GM19324 (cell line): ENCODE measurements around the gene BMPR1A.
"Not testable (repeated sequence)": the region's sequence is repeated elsewhere in the genome, so short reads cannot be mapped to it uniquely, and the experiment has no call there.

Experiments used
- ATAC-seq: cut with Tn5 transposase; IDR thresholded peaks from one replicate; pipeline ENCODE4 v1.9.1; 2021; ENCODE audit warnings: mild to moderate bottlenecking, moderate library complexity; ENCODE audit not compliant: unreplicated experiment, low FRiP score

The BMPR1A gene

DNA sequence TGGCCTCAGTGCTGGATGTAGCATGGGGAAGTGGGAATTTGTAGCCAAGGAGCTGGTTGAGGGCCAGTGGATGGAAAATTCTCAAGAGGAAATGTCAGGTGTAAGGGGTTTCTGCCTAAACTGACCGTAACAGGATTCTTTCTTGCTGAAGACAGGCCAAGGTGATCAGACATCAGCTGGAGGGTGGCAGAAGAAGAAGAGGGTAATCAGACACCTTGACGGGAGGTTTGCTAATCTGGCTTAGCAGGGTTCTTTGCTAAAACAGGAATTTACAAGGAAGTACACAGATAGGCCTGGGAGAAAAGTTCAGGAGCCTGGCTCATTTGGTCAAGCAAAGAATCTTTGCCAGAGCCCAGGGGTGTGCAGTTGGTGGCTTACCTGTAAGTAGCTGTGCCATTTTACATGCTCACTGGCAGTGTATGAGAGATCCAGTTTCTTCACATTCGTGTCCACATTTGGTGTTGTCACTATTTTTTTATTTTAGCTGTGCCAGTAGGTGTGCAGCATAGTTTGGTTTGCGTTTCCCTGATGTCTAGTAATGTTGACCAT is 73.7 kb downstream of the BMPR1A start:
- no peak for ATAC-seq

DNA sequence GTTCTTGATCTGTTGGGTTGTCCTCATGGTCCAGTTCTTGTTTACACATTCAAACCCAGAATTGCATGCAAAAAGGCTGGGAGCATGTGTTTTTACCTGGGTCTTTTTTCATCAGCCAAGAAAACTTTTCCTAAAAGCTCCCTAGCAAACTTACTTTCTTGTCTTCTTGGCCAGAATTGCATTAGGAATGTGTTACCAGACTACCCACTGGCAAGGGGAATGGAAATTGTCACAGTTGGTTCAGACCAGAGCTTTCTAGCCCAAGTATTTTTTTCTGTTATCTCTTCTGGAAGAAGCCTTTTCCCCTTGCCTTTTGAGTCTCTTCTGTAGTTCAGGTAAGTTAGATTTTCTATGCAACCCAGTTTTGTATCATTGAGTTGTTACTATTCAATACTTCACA is 77.5 kb downstream of the BMPR1A start:
- no peak for ATAC-seq

DNA sequence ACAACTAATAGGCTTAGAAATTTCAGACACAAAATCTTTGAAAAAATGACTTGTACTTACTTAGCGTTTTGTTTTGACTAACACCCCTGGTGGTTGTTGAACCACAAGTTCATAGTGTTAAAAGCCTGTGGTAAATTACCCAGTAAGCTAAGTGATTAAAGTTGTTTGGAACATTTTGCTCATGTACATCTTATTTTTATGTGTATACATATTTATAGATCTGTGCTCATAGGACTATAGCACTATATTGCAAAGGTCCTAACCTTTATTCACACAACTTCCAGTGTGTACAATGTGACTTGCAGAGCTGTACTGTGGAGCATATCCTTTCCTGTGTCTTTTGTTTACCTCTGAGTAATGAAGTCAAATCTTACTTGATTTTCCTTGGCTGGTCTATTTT is 79.6 kb downstream of the BMPR1A start:
- ATAC-seq, result no peak

DNA sequence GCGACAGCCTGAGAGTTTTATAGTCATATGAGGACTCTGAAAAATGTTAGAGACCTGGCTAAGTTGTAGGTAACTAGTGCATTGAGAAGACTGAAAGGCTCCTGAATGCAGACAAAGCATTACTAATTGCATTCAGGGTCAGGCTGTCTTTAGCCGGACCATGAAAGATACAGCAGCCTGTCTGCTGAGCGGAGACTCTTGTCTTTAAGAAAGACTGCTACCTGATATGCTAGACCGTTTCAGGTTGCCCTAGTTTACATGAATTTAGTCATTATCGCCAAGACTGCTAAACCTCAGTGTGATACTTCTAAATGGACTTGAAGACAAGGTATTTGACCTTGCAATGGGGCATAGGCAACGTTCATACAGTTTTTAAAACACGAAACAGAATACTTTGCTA is 81.2 kb downstream of the BMPR1A start:
- ATAC-seq, result no peak

DNA sequence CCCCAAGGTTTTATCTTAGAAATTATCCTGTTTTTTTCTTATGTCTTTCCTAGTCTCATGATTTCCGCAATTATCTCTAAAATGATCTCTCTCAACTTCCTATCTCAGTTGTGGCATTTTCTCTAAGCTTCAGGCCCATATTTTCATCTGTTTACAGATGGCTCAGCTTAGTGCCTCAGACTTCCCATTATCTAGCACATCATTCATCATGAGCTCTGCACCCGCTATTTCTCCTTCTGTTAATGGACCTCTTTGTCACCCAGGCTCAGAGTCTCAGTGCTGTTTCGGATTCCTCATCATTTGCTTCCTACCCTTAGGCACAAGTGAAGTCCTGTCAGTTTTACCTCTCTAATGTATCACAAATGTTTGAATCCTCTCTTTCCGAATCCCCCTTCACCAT is 84.1 kb downstream of the BMPR1A start:
- ATAC-seq, result no peak

DNA sequence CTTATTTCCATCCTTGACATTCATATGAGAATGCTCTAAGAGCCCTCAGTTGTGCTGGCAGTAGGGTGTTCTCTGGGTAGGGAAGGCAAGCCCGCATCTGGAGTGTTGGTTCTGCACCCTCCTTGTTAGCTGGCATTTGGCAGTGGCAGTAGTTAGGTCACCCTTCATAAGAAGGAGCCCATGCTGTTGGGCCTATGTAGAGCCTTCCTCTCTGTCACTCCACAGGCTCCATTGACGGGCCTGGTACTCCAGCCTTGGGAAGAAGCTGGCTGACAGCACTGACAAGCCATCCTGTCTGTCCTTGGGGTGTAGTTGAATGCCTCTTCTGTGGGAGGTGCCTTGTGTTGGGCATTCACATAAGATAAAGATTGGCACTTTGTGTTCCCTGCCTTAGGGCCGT is 89.7 kb downstream of the BMPR1A start:
- ATAC-seq, result no peak

DNA sequence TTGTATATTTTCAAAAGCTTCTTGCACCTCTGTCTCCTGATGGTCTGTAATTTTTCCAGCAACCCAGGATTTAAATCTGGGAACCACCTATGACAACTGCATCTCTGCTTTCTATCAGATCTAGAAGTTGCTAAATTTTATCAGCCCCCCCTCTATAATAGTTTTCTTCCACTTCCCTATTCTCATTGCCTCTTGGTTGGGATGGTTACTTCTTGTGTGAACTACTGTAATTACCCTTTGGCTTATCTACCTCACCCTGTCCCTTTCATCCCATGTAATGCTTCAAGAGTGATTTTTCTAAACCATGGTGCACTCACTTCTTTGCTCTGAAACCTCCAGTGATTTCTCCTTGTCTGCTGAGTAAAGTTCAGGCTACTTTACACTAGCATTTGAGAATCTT is 92.3 kb downstream of the BMPR1A start:
- no peak for ATAC-seq

DNA sequence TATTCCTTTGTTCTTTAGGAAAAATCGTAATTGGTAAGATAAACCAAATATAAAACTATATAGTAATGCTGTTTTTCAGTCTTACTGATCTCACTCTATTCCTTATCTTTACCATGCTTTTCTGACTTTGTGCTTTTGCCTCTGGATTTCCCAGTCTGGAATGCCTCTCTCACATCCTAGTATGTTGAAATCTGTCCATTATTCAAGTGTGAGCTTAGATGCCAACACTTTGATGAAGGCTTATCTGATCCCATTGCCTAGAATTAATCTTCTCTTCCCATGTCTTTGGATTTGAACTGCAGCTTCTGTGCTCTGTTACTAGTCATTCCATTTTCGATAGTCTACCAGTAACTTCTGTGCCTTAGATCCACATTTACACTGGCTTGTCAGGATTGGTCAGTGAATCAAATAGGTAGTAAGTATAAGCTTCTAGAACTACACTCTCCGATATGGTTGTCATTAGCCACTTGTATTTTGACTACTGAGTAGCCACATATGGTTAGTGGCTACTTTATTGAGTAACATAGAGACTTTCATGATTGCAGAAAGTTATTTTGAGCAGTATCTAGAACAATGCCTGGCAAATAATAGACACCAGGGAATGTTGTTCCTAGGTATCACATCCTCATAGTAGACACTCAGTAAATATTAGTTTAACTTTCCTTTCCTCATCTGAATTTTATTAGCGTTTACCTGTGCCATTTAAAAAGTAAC is 92.9 kb downstream of the BMPR1A start:
- ATAC-seq, result no peak

DNA sequence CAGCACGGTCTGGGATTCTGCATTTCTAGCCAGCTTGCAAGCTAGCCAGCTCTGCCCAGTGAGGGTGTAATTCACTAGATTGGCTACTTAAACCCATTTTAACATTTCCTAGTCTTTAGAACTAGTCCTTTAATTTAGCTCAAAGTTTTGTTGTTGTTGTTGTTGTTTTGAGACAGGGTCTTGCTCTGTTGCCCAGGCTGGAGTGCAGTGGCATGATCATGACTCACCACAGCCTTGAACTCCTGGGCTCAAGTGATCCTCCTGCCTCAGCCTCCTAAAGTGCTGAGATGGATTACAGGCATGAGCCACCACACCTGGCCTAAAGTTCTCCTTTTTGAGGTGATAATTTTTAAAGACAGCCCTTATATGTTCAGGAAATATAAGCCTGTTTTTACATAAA is 94.1 kb downstream of the BMPR1A start:
- no peak for ATAC-seq

DNA sequence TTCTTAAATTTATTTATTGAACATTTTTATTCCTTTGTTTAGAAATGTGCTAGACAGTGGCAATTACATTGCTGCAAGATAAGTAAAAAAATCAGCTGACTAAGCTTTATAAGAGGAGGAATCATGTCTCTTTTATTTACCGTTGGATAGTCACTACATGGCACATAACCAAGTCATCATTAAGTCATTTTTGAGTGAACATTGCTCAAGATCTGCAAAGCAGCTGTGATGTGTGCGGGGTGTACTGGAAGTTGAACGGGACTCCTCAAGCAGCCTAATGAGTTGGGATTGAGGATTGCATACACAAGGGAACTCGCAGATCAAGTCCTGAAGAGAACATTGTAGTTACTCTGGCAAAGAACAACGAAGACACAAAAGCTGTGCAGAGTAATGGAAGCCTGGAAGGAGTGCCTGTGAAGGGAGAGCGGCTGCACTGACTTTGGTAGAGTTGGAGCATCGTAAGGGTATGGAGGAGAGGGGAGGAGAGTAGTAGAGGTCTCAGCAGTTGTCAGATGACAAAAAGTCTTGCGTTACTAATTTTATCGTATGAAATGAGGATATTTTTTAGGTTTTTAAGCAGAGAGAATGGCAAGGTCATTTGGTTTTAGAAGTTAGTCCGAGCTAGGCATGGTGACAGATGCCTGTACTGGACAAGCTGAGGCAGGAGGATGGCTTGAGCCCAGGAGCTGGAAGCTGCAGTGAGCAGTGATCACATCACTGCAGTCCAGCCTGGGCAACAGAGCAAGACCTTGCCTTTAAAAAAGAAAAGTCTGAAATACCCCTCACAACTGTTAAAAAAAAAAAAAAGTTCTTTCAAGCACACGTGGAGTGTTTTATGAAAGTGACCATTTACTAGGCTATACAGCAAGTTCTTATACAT is 95.1 kb downstream of the BMPR1A start:
- ATAC-seq, result no peak

DNA sequence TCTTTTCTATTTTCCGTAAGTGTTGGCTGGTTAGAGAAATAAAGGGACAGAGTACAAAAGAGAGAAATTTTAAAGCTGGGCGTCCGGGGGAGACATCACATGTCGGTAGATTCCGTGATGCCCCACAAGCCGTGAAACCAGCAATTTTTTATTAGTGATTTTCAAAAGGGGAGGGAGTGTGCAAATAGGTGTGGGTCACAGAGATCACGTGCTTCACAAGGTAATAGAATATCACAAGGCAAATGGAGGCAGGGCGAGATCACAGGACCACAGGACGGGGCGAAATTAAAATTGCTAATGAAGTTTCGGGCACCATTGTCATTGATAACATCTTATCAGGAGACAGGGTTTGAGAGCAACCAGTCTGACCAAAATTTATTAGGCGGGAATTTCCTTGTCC is 97.2 kb downstream of the BMPR1A start:
- not testable (repeated sequence) for ATAC-seq

DNA sequence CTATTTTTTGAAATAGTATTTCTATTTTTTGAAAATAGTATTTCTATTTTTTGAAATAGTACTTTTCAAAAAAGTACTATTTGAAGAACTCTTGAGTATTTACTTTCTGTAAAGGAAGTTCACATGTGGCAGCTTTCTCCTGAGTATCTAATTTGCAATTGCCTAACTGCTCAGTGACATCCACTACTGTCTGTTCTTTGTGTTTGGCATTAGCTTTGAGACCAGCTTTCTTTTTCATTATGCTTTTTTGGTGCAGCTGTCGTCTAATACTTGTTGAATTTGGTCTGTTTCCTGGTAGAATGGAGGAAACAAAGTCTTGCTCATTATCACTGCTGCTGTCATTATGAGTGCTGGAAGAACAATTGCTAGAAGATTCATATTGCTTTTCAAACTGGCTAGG is 99.1 kb downstream of the BMPR1A start:
- ATAC-seq, result no peak

DNA sequence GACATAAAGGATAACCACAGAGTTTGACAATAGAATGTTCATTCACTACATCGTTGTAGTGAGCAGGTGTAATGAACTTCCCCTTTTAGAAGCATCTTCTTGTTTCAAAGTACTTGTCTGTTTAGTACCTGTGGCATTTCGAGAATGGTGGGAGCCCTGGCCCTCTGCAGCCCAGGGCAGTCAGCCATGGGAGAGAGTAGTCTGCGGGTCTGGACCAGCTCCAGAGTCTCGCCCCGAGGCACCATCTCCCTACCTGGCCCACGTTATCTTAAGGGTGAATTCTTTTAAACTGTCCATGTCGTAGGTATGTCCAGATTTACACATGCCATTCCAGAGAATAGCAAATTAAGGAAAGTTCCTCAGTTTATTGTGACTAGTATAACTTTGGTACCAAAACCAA is 99.7 kb downstream of the BMPR1A start:
- no peak for ATAC-seq

DNA sequence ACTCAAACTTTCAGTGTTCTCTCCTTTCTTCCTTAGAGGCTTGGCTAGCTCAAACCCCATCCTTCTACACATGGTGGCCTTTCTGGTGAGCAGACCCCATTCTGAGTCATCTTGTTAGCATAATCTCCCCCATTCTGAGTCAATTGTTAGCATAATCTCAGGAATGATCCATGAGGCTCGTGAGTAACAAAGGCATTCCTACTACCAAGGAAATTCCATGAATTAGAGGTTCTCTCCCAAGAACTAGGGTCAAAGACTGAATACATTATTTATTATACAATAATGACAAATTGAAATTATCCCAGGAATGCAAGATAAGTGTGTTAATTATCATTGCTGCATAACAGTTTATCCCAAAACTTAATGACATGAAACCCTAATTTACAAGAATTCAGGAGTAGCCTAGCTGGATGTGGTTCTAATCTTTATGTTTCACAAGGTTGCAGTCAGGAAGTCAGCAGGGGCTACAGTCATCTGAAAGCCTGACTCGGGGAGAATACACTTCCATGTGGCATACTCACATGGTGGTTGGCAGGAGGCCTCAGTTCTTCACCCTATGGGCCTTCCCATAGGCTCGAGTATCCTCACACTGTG is 100.8 kb downstream of the BMPR1A start:
- ATAC-seq, result no peak

DNA sequence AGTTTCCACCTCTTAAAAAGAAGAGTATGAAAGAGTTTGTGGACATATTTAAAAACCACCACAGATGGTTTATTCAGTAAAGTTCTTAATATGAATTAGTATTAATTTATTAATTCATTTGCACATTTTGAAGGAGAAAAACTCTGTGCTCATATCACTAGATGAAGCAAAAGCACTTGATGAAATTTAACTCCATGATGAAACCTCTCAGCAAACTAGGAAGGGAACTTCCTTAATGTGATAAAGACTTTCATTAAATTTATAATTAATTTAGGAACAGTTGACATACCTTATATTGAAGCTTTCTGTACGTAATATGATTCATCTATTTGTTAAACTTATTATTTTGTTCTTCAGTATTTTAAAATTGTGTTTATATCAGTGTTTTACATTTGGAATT is 101.6 kb downstream of the BMPR1A start:
- ATAC-seq, result no peak

DNA sequence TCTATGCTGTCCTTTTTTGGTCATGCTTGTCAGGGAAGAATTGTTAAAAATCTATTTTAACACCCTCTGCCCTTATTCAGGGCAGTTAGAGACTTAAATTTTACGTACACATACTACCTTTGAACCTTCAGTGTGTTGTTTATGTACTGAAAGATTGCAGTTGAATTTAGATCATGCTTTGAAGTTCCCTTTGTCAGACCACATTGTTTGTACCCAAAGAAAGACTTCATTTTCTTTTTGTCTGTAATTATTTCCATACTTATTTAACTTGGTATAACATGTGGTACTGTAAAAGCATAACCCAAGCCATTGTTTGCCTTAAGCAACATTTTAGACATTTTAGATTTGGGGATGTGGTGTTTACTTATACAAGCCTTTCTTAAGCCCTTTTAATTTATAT is 104.9 kb downstream of the BMPR1A start:
- ATAC-seq, result no peak

DNA sequence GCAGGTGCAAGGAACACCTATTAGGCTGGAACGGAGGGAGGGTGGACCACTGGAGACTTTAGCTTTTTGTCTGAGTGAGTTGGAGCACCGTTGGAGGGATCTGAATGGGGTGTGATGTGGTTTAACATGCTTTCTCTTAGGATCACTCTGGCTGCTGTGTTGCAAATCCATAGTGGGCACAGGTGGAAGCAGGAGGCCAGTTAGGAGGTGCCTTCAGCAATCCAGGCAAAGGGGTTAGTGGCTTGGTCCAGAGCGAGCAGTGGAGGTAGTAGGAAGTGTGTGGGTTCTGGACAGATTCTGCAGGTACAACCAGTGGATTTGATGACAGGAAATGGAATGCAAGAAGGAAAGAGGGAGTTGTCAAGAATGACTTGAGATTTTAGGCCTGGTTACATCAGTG is 106.0 kb downstream of the BMPR1A start:
- no peak for ATAC-seq

DNA sequence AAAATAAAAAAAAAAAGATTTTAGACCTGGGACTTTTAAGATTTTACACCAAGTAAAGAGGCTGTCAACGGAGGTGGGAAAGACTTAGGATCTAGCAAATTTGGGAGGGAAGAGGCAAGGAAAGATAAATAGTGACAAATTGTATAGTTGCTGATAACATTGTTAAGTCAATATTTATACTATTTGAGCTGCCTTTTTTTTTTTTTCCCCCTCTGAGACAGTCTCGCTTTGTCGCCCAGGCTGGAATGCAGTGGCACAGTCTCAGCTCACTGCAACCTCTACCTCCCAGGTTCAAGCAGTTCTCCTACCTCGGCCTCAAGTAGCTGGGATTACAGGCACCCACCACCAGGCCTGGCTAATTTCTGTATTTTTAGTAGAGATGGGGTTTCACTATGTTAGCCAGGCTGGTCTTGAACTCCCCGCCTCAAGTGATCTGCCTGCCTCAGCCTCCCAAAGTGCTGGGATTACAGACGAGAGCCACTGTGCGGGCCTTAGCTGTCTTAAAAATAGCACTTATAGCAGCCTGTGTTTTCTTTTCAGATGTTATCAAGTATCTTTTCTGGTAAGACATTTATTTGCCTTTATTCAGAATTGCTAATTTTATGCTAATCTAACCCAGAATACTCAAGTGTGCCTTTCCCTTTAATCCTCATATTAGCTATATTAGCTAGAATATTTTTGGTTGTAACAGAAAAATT is 106.5 kb downstream of the BMPR1A start:
- ATAC-seq, result no peak

DNA sequence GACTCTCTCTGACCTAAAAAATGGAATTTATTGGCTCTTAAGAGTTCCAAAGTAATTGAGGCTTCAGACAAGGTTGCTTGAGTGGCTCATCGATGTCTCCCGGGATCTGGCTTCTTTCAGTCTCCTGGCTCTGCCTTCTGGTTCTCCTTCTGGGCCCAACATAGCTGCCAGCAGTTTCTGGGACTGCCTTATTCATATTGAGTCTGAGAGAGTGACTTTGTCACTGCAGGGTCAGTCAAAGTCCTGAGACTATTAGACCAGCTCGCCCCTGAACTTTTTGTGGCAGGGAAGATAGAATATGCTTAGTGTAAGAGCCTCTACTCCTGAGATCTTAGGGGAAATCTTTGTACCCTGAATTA is 107.0 kb downstream of the BMPR1A start:
- ATAC-seq, result no peak

DNA sequence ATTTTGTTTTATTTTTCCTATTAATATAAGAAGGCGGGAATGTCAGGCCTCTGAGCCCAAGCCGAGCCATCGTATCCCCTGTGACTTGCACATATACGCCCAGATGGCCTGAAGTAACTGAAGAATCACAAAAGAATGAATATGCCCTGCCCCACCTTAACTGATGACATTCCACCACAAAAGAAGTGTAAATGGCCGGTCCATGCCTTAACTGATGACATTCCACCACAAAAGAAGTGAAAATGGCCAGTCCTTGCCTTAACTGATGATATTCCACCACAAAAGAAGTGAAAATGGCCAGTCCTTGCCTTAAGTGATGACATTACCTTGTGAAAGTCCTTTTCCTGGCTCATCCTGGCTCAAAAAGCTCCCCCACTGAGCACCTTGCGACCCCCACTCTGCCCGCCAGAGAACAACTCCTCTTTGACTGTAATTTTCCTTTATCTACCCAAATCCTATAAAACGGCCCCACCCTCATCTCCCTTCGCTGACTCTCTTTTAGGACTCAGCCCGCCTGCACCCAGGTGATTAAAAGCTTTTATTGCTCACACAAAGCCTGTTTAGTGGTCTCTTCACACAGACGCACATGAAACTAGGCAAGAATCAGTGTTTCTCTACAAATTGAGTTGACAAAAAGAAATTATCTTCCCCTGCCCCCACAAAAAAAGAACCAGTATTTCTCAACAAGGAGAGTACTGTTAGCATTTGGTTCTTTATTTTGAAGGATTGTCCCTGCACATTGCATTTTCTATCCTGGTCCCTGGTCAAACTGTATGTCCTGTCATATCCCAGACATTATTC is 108.8 kb downstream of the BMPR1A start:
- ATAC-seq, result not testable (repeated sequence)
